NOMO-1 treated with DMSO at 0.1 percent for 48 hours (cell line): ENCODE results near the gene MMP14.

Source experiments
- DNase-seq: peaks from one replicate; lab custom pipeline; 2025; ENCODE audit not compliant: unreplicated experiment; lab: John Stamatoyannopoulos, UW

MMP14 gene

DNA sequence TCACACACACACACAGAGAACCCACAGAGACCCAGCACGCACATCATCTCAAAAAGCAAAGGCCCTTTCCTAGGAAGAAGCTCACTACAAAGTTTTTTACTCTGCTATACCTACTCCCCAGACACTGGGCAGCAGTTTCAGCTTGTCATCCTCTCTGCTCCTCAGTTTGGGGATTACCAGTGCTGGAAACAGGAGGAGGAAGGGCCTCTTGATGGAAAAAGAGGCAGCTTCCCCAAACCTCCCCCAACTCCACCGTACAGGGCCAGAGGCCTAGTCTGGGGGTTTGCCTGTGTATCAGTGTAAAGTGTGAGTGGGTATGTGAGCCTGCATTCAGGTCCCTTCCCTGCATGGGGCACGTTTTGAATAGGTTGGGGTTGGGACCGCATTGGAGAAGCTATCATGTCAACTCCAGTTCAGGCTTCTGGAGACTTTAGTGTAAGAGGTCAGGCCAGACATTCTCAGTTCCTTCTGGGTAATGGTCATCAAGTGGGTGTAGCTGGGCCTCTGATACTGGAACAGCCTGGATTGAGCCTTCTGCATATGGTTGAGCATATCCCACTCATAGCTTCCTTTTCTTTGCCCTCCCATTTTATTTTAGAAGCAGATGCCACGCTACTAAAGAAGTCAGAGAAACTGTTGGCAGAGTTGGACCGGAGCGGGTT is 47.8 kb downstream of the MMP14 start:
- DNase-seq, result no peak

DNA sequence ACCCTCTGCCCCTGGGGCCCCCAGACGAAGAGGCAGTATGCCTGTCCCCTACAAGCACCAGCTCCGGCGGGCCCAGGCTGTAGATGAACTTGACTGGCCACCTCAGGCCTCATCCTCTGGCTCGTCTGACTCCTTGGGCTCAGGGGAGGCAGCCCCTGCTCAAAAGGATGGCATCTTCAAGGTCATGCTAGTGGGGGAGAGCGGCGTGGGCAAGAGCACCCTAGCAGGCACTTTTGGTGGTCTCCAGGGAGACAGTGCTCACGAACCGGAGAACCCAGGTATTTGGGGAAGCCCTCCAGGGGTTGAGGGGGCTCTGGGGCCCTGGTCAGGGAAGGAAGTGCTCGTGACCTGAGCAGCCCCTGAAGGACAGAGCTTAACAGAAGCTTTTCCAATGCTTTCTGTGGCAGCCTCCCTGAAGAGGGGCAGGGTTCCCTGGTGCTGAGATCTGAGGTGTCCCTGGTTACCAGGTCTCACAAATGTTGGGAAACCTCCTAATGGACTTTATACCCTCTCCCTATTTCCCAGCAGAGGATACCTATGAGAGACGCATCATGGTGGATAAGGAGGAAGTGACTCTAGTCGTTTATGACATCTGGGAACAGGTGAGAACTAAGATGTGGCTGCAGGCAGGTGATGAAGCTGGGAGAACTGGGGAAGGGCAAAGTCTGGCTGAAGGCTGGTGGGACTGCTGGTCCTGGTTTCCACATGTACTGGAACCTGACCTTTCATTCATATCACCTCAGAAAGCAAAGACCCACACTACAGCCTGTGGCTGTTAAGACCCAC is 48.5 kb downstream of the MMP14 start:
- no peak for DNase-seq

DNA sequence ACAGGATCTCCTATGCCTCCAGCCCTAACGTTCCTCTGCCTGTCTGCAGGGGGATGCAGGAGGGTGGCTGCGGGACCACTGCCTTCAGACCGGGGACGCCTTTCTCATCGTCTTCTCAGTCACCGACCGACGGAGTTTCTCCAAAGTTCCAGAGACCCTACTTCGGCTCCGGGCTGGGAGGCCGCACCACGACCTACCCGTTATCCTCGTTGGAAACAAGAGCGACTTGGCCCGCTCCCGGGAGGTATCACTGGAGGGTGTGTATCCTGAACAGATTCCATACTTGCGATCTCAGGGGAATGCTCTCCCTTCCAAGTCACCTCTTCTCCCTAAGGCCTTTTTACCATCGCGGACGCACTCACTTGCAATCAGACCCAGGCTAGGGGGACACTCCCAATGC is 49.6 kb downstream of the MMP14 start:
- no peak for DNase-seq

DNA sequence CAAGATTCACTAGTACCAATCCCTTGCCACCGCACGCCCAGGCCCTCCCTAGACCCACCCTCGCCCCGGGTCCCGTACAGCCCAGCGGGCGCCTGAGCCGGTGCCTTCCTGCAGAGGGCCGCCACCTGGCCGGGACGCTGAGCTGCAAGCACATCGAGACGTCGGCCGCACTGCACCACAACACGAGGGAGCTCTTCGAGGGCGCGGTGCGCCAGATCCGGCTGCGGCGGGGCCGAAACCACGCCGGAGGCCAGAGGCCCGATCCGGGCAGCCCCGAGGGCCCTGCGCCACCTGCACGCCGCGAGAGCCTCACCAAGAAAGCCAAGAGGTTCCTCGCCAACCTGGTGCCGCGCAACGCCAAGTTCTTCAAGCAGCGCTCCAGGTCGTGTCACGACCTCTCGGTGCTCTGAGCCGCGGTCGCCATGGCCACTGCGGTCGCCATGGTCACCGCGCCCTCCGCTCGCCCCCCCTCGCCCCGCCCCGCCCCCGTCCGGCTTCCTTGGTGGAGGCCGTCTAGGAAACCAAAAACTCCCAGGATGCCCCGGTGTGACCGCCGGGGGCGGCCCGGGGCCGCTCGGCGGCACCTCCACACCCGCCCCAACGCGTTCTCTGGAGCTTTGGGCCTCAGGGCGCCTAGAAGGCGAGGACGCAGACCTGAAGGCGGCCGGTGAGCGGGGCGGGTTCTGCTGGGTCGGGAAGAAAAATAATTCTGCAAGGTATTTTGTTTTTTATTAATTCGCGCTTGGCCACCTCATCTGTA is 50.3 kb downstream of the MMP14 start:
- peak; percentile 66 for DNase-seq

DNA sequence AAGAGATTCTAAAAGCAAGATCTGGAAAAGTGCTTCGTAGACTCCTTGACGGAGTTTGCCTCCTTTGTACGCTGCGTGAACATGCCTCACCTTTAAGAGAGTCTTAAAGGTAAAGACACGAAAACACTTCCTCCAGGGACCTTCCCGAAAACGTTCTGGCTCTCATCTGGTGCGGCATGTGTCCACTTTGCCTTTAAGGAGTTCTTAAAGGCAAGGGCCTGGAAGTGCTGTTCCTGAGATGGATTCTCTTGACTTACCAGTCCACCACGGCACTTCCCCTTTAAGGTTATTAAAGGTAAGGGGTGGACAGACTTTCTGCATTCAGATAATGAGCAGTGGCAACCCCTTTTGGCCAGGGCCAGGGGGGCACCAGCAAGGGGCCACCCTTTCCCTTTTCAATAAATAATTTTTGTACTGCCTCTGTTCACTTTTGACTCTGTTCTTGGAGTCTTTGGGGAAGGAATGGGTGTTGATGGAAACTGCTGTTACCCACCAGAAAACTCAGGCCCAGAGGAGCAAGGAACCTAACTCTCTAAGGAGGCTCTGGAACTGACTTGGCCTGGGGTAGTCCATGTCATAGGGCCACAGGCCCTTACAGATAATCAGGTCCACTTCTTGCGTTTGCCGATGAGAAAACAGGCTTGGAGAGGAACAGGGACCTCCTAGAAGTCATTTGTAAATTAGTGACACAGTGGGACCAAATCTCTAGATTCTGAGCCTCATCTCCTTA is 51.0 kb downstream of the MMP14 start:
- peak; percentile 94 for DNase-seq

DNA sequence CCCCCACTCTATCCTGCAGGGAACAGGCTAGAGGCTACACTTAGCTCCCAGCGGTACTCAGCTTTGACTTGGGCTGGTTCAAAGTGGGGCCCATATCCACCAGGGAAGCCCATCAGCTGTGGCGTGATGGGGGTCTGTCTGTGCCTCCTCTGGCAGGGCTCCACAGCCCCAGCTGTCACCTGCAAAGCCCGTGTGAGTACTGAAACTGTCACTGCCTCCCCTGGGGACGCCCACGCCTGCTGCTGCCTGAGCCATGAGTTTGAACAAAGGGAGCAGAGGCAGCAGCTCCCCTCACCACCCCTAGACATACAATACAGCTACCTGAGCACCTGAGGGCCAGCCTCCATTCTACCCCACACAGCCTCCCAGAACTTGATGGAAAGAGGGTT is 51.6 kb downstream of the MMP14 start:
- DNase-seq, result no peak

DNA sequence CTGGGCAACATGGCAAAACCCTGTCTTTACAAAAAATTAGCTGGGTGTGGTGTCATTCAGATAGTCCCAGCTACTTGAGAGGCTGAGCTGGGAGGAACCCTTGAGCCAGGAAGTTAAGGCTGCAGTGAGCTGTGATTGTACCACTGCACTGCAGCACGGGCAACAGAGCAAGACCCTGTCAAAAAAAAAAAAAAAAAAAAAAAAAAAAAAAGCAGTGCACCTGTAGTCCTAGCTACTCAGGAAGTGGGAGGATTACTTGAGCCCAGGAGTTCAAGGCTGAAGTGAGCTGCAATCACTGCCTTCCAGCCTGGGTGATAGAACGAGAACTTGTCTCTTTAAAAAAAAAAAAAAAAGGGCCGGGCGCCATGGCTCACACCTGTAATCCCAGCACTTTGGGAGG is 52.3 kb downstream of the MMP14 start:
- no peak for DNase-seq

DNA sequence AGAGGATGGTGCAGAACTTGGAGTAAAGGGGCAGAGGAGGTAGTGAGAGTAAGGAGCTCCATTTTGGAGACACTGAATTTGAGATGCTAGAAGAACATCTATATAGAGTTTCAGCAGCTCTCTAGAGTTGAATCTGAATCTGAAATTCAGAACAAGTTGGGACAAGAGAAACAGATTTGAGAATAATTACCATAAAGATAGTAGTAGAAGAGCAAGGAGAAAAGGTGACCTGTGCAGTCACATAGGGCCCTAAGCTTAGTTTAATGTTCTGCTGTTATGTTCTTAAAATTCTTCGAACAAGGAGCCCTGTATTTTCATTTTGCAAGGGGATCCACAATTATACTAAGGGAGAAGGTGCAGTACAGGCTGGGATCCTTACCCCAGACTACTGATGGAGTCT is 54.0 kb downstream of the MMP14 start:
- DNase-seq, result no peak

DNA sequence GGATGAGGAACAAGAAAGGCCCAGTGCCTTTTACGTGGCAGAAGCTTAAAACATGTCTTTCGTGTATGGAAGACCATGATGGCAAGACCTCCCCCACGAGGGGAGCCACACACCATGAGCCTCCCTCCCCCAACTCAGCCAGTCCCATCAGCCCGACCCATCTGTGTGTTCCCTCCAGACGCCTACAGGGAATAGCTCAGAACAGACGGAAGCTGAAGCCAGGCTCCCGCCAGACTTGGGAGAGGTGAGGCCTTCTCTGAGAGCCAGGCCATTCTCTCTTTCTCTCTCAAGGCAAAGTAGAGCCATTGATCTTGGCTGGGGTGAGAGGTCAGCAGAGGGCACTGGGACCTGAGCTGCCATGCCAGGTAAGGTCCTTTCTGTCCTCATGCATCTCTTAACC is 56.1 kb downstream of the MMP14 start:
- DNase-seq, result no peak

DNA sequence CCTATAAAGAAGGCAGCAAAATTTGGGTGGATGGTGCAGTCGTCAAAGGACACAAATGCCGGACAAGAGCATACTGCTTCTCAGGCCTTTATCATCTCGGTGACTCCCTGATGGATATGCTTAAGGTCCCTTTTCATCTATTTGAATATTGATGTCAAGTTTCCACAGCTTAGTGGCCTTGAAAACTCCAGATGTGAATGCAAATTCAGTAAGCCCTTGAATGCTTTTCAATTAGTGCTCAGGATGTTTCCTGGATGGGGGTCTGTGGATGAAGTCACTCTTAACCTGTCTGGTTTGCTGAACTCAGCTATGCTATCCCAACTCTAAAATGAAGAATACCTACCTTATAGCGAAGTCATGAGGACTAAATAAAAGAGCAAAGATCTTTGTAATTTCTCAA is 57.3 kb downstream of the MMP14 start:
- DNase-seq, result no peak

DNA sequence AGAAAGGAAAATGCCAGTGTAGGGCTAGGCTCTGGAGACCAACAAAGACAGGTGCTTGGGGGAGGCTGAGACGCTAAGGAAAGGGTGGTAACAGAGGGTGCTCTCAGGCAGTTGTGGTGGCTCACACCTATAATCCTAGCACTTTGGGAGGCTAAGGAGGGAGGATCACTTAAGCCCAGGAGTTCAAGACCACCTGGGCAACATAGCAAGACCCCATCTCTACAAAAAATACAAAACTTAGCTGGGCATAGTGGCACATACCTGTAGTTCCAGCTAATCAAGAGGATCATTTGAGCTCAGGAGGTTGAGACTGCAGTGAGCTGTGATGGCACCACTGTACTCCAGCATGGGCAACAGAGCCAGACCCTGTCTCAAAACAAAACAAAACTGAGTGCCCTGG is 59.0 kb downstream of the MMP14 start:
- no peak for DNase-seq

DNA sequence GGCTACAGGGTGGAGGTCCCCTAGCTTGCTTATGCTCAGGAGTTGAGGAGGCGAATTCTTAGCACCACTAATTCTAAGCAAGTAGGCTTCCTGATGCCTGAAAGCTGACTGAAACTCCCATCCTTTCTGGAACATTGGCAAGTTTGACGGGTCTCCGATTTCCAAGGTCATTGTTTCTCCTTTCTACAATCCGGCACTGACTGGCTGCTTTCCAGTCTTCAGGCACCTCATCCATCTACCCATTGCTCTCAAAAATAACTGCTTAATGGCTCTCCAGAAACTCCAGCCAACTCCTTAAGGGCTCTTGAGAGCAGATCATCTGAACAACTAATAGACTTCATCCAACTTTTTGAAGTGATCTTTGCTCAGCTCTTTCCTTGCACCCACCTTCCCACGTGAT is 60.0 kb downstream of the MMP14 start:
- no peak for DNase-seq

DNA sequence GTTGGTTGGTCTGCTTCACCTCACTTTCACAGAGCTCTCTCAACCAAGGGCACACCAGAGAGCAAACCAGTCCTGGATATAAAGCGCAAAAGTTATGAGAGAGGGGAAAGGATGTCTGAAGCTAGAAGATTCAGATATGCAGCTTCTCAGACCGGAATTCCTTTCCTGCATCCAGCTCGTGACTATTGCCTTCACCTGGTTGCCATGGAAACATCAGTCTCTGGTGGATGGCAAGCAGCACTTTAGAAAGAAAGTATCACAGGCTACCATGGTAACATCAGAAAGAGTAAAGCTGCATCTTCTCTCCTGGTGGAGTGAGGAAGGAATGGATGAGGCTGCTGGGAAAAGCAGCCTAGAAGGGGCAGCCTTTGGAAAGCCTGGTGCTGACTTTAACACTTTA is 60.4 kb downstream of the MMP14 start:
- DNase-seq, result no peak

DNA sequence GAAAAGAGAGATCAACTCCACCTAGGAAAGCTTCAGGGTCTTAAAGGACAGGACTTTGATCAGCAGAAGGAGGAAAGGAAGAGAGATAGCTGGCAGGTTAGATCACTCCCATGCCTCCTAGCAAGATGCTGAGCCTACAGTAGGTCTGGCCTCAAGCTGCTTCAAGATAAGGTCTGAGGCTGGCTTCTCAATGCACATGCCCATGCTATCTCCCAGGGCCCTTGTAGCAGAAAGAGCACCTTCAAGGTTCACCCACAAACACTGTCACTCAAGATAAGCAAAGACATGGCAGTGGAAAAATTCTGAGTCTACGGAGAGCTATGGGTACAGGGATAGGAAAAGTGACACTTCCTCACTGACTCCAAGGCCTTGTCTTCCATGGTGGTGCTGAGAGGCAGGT is 61.0 kb downstream of the MMP14 start:
- no peak for DNase-seq
